GM21825 (cell line): Measurements from ENCODE around the gene TBL1X.

Source experiments
- ATAC-seq: cut with Tn5 transposase; IDR thresholded peaks from one replicate; pipeline ENCODE4 v1.9.1; 2021; ENCODE audit warnings: mild to moderate bottlenecking, moderate library complexity; ENCODE audit not compliant: unreplicated experiment

TBL1X gene

DNA sequence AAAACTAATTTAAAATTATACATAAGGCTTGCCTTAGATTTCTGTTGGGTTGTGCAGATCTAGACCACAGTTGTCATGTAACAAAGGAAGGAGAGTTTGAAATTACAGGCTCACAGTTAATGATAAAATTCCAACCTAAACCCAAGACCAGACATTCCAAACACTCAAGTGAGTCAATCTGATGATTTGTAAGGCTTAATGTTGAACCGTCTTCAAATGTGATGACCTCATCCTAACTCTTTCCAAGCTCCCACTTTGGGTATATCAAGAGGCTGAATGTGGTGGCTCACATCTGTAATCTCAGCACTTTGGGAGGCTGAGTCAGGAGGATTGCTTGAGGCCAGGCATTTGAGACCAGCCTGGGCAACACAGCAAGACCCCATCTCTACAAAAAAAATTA lies 149.2 kb downstream of the TBL1X start:
- ATAC-seq, result no peak

DNA sequence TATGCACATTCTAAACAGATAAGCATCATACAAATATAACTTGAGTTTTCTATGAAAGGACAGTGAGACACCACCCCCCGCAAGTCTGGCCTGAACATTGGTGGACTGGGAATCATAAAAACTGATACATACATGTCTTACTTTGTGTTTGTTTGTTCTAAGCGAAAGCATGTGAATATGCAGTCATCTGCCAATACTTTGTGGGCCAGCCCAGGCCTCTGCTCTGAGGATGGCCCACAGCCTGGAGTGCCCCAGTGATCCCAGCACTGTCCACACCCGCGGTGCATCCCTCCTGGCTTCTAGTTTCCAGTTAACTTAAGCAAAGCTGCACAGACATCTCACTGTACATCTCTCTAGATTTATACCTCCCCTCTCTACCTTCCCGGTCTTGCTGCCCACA lies 154.3 kb downstream of the TBL1X start:
- no peak for ATAC-seq

DNA sequence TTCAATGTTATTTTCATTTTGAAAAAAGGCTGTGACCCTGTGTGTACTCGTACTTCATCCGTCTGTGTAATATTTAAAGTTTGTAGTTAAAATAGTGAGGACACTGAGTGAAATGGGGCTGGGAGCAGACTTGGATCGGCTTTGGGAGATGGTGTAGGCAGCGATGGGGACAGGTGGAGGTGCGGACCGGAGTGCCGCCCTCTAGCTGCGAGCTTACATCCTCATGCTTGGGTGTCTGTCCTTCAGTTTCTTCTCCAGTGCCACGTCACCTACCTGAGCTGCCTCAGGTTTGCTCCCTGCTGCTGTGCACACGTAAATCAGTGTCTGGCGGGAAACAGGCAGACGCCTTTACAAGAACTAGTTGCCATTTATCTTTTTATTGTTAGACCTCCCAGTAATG lies 154.7 kb downstream of the TBL1X start:
- ATAC-seq, result no peak

DNA sequence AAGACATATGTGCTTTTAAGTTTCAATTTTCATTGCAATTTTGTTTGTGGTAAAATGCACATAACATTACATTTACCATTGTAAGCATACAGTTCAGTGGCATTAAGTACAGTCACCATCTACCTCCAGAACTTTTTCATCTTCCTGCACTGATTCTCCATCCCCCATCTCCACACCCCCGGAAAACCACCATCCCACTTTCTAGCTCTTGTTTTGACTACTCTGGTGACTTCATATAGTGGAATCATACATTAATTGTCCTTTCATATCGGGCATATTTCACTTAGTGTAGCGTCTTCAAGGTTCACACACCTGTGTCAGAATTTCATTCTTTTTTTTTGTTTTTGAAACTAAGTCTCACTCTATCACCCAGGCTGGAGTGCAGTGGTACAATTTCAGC lies 157.3 kb downstream of the TBL1X start:
- no peak for ATAC-seq

DNA sequence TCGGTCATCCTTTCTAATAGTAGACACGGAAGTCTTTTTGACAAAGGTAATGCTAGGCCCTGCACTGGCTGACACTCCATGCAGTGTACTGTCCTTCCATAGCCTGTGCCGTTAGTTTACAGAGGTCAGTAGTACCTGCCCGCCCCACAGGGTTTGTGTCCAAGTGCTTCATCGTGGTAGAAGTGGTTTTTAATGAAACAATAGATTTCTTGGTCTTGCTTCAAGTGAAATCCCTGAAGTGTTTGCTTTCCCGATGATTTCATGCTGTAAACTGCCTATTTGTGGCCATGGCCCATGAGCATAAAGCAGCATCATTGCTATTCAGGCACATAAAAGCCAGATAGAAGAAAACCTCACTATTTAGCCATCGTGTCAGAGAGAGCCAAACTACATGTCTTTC lies 161.5 kb downstream of the TBL1X start:
- ATAC-seq, result no peak

DNA sequence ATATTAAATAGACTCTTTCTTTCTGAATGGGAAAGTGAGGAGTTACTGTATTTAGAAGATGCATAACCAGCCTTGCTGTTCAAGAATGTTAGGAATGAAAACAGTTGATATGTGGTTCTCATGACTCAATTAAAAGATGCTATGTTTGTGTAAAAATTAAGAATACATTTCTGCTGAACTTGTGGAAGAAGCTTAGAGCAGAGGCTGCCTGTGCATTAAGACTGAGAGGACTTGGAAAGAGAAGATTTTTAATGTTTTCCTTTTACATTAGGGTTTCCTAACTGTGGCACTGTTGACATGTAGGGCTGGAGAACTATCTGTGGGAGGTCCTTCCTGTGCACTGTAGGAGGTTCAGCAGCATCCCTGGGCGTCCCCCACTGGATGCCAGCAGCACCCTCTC lies 163.1 kb downstream of the TBL1X start:
- no peak for ATAC-seq

DNA sequence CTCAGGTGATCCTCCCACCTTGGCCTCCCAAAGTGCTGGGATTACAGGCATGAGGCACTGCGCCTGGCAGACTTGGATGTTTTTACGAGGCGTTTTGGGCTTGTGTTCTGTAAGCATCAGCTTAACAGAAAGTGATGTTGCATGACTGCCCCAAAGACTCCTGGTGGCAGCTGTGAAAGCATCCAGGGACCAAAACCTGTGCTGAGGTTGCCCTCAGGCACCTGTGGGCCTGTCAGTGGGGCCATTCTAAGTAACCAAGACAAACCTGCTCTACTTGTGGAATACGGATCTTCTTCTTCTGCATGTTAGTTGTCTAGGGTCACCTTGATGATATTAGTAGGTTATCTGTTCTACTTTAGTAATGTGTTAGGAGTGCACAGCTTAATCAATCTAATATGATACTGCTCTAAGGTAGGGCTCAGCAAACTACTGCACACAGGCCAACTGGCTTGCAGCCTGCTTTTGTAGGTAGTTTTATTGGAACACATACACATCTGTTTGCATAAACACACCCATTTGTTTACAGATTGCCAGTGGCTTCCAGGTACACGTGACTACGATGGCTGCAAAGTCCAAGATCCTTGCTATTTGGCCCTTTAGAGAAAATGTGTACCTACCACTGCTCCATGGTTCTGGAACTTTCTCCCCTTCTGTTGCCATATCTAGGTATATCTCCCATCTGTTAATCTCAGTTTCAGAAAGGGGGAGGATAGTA lies 164.1 kb downstream of the TBL1X start:
- ATAC-seq, result no peak

DNA sequence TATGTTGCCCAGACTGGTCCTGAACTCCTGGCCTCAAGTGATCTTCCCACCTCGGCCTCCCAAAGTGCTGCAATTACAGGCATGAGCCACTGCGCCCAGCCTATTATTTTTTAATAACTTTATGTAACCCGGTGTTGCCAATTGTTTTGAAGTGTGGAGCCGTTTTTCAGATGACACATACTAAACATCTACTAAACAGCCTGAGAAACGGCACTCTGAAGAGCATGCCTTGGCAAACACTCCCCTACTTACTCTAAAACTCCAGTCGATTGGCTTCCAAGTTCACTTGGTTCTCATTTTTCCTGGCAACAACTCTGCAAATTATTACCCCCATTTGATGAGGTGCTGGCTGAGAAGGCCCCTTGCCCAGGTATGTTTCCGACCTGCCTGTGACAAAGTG lies 169.7 kb downstream of the TBL1X start:
- no peak for ATAC-seq

DNA sequence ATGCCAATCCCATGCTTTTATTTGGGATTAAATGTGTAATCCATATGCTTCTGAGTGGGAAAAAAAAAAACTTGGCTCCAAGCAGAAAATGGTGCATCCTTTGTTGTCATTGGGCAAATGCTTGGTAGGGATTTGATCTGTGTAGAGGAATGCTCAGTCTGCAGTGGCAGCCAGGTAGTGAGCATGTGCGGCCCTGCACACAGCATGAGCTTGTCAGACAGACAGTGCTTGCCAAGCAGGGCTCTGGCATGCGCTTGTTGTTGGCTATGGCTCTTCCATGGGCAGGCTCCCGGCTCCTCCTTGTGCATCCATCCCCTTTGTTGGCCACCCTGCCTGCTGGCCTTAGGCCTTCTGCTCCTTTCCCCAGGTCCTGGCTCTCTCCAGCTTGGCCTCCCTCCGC lies 170.5 kb downstream of the TBL1X start:
- no peak for ATAC-seq

DNA sequence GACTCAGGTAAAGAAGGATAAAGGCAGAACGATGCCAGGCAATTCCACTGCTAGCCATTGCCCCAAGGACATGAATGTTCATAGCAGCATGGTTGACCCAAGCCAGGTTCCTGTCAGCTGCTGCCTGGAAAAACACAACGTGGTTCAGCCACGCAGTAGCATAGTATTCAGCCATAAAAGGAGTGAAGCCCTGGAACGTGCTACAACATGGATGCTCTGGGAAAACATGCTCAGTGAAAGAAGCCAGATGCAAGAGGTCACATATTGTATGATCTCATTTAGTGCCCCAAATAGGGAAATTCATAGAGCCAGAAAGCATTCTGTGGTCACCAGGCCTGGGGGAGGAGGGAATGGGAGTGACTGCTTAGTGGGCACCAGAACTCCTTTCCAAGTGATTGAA lies 170.9 kb downstream of the TBL1X start:
- ATAC-seq, result no peak

DNA sequence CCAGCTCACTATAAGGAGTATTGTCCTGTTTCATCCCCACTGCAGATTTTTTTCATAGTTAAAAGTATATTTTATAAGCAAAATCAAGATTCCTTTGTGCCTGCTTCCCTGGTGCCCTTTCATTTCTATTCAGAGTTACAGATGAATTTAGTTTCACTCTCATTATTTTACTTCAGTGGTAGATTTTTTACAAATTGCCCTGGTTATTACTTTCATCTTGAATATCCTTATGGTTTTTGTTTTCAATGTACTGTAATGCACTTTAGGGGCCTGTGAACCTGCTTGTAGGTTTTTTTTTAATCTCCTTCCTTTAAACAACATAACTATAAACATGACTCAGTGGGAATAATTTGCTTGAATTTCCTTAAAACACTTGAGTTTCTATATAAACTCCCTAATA lies 174.0 kb downstream of the TBL1X start:
- no peak for ATAC-seq

DNA sequence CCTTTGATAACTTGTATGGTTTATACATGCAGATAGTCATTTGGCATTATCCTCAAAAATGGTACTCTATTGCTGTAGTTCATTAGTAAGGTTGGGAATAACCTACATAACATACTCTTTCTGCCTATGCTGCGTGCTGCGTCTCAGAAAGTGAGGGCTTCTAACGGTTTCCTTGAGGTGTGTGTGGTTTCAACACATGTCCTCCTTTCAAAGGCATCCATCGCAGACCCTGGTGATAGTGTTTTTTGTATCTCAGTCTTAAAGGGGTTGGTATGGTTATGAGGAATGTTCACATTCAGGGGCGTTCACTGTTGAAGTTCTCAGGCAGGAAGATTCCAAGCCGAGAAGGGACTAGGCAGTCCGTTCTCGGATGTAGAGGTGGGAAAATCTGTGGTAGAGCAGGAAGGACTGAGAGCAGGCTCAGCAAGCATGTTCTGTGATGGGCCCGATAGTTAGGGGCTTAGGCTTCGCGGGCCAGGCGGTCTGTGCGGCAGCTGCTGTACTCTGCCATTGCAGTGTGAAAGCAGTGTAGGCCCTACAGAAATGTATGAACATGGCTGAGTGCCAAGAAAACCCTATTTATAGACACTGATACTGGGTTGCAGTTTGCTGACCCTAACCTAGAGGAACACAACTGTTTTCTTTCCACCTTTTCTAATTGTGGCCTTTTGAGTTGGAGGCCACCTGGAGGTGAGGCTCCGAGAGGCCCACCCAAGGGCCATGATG lies 177.6 kb downstream of the TBL1X start:
- no peak for ATAC-seq

DNA sequence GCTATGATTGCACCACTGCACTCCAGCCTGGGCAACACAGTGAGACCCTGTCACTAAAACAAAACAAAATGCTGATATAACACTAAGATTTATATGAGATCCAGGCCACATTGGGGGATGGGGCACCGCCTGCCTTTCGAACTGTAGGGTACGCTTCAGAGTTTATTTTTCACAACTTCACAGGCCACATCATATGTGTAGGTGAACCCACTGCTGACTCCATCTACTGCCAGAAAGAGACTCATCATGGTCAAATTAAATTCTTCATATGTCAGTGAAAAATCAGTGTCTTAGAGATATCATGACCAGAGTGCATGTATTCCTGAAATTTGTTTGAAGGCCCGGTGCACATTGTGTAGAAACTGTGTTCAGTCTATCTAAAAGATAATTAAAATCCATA lies 178.9 kb downstream of the TBL1X start:
- ATAC-seq, result no peak

DNA sequence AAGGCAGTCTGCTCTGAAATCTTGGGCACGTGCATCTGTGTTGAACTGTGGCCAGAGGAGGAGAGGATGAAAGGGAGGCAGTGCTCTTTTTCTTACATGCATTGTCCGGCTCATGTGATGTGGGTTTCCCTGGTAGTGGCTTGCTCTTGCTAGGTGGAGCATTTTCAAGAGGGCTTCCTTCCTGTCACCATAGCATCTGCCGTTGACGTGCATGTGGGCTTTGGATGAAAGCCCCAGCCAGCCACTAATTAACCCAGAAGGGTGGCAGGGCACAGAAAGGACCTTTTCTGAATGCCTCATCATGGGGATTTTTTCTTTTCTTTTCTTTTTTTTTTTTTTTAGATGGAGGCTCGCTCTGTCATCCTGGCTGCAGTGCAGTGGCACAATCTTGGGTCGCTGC lies 179.5 kb downstream of the TBL1X start:
- ATAC-seq, result peak; percentile 95

DNA sequence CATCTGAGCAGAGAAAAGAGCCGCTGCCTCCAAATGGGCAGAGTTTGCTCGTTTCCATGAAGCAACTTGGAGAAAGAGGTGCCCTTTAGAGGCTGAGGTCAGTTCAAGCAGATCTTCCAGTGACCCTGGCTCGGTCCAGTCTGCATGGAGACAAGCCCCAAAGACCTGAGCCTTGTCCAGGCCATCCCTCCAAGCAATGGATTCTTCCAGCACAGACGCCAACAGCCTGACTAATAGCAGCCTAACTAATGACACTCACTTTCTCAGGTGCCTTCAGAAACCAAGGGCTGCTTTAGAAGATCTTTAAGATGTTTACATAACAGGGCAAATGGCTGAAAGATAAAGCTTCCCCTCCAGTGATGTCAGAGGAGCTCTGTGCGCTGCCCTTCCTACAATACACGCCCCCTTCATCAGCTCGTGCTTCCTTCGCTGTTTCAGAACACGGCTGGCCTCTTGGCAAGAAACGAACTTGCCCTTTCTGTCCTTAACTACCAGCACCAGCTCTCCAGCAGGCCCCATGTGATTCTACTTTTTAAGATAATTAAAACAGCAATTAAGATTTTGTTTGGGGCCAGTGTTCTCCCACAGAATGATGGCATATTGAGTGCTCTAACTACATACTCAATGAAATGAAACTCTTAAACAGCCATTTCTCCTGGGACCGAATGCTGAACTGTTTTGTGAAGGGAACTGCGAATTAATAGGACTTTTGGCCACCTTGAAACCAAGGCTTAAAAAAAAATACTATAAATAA lies 181.8 kb downstream of the TBL1X start:
- no peak for ATAC-seq

DNA sequence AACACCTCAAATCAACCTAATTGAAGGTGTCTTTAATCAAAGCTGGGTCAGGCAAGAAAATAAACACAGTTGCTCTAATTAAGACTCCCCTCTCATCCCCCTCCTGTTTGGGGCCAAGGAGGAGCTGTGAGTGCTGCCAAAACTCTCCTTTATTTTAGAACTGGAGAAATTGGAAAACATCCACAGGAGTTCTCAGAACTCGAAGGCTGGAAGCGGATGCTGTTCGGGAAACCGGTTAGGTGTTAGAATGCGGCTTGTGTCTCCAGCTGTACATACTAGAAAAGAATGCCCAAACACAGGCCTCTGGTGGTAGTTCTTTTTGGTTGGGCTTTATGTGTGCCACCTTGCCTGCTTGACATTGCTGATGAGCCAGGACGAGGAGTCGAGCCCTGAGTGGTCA lies 182.6 kb downstream of the TBL1X start:
- no peak for ATAC-seq

DNA sequence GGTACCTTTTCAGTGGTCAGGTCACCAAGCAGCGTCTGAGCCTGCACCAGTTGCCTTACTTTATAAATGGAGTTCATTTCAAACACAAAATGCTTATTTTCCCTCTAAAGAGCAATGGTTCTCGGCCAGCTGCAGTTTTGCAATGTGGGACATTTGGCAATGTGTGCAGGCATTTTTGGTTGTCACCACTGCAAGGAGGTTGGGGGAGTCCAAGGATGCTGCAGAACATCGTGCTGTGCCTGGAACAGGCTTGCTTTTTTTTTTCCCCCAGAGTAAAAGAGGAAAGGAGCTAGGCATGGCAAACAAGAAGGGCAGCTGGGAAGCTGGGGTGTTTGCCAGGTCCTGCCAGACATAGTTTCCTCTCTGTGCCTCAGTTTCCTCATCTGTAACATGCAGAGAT lies 185.2 kb downstream of the TBL1X start:
- ATAC-seq, result no peak

DNA sequence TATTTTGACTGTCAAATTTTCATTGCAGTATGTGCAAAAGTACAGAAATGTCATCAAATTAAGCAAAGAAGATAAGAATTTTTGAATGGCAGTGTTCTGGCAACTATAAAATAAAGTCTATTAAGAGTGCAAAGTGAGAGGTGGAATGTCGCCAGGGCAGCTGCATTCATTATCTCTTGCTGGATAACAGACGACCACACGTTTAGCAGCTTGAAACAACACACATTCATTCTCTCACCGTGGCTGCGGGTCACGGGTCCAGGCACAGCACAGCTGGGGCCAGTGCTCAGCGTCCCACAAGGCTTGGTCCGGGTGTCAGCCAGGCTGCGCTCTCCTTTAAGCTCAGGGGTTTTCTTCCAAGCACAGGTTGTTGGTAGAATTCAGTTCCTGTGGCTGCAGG lies 186.9 kb downstream of the TBL1X start:
- ATAC-seq, result no peak

DNA sequence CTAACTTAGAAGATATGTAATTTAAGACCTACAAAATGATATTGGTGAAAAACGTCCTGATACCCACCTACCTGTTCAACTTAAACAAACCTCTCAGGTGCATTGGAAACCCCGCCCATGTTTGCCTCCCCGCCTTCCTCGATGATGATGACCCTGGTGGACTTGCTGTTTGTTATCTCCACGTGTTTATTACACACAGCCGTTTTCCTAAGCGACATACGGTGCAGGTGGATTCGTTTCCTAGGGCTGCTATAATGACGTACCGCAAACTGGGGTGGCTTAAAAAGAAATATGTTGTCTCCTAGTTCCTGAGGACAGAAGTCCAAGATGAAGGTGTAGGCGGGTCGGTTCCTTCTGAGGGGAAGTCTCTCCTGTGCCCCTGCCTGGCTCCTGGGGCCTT lies 190.1 kb downstream of the TBL1X start:
- no peak for ATAC-seq

DNA sequence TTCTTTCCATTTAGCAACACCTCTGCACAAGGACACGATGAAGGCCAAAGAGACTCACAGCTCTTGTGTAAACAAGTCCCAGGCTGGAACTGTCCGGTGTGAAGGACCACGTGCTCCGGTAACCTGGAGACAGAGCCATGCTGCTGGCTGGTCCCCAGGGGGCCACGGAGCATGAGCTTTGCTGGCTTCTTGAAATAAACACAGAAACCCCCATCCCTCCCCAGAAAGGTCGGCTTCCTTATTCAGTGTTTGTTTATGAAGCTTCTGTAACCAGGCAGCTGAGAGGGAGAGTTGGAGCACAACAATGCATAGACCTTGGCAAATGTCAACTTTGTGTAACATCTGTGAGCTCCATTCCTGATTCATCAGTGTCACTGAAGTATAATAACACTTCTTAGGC lies 191.4 kb downstream of the TBL1X start:
- ATAC-seq, result no peak

DNA sequence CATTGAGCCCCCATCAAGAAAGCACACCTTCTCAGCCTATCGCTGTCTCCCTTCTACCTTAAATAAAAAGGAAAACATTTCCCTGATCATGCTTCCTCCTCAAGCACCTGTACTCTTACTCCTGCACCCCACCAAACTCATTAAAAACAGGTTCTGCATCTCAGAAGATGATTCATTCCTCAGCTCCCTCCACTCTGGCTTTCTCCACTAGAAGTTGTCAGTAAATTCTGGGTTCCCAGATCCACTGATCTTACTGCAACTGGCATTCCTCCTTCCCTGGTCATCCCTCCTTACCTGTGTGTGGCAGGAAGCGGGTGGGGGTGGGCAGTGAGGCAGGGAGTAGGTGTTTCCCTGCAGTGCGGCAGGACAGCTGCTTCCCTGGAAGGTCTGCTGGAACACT lies 192.0 kb downstream of the TBL1X start:
- ATAC-seq, result no peak

DNA sequence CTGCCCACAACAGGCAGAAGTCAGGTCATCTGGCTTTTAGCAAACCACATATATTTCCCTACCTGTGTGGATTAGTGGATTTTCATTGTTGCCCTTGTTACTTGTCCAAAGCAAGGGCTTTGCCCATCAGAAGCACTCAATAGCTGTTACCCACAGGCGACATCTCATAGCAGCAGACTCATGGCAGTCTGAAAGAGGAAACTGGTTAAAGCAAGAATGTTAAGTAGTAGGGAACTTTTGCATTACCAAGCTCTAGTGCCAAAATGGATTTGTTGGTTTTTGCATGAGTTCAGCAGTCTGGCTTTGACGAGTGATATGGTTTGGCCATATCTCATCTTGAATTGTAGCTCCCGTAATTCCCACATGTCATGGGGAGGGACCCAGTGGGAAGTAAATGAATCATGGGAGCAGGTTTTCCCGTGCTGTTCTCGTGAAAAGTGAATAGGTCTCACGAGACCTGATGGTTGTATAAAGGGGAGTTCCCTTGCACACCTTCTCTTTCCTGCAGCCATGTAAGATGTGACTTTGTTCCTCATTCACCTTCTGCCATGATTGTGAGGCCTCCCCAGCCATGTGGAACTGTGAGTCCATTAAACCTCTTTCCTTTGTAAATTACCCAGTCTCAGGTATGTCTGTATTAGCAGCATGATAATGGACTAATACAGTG lies 192.9 kb downstream of the TBL1X start:
- ATAC-seq, result no peak
